GM12864 (cell line): ENCODE measurements around the gene EIPR1.

Experiments used
- DNase-seq: peaks from one replicate; pipeline ENCODE4 v3.0.0-alpha.2; 2011; ENCODE audit warnings: low read depth
- H3K4me3 ChIP-seq: 2 replicates; pipeline ENCODE4 v1.5.1; 2011; ENCODE audit warnings: mild to moderate bottlenecking, low read depth, low read length, control low read depth
- TF ChIP-seq, protein P1 (sequence below): IDR thresholded peaks from 2 replicates; pipeline ENCODE4 v1.5.1; 2011; ENCODE audit warnings: low read depth, mild to moderate bottlenecking, moderate library complexity, low read length, control low read depth, inconsistent platforms; ENCODE audit errors: missing control alignments

Gene EIPR1

GRCh38 chr2:3142961-3143571 lies 234.6 kb downstream of the EIPR1 start:
- no peak for DNase-seq
- TF ChIP-seq, protein P1, sequence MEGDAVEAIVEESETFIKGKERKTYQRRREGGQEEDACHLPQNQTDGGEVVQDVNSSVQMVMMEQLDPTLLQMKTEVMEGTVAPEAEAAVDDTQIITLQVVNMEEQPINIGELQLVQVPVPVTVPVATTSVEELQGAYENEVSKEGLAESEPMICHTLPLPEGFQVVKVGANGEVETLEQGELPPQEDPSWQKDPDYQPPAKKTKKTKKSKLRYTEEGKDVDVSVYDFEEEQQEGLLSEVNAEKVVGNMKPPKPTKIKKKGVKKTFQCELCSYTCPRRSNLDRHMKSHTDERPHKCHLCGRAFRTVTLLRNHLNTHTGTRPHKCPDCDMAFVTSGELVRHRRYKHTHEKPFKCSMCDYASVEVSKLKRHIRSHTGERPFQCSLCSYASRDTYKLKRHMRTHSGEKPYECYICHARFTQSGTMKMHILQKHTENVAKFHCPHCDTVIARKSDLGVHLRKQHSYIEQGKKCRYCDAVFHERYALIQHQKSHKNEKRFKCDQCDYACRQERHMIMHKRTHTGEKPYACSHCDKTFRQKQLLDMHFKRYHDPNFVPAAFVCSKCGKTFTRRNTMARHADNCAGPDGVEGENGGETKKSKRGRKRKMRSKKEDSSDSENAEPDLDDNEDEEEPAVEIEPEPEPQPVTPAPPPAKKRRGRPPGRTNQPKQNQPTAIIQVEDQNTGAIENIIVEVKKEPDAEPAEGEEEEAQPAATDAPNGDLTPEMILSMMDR: no peak
- H3K4me3 ChIP-seq: no peak overlapping the region

GRCh38 chr2:3142210-3142609 lies 235.4 kb downstream of the EIPR1 start:
- TF ChIP-seq, protein P1: no peak

GRCh38 chr2:3141696-3142095 lies 235.9 kb downstream of the EIPR1 start:
- TF ChIP-seq, protein P1: no peak

More at GRCh38 chr2:3142210-3142609, 235.4 kb downstream of the EIPR1 start:
- no peak overlapping the region for H3K4me3 ChIP-seq
- no peak for DNase-seq

DNA sequence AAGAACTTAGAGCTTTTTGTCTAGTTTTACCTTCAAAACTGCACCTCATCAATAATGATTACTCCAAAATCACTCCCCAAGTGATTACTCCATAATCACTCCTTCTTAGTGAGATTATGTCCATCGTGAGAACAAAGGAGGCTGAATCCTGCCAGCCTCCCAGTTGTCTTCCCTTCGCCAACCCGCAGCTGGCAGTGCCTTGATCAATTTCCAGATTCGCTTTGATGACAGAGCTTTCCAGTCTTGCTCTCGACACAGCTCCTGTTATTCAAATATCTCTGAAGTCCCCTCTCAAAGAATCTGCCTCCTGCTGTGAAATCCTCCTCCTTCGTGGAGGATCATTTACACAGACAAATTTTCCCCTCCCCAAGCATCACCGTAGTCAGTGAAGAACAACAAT lies 237.7 kb downstream of the EIPR1 start:
- DNase-seq: no peak
- H3K4me3 ChIP-seq: no peak overlapping the region
- TF ChIP-seq, protein P1: no peak

More at GRCh38 chr2:3141696-3142095, 235.9 kb downstream of the EIPR1 start:
- H3K4me3 ChIP-seq: no peak overlapping the region
- no peak for DNase-seq
